Astrocyte of the spinal cord (primary cell): ENCODE data around the gene FOXL2.
A peak's percentile ranks its signal among the peaks of the same experiment; 100 is the strongest.

Experiments used
- DNase-seq: peaks from one replicate; pipeline ENCODE4 v3.0.0; 2011; ENCODE audit warnings: low read depth, low spot score
- H3K4me3 ChIP-seq: 2 replicates; pipeline ENCODE4 v1.5.1; 2011; ENCODE audit warnings: low read depth, mild to moderate bottlenecking, low read length, moderate library complexity
- in situ Hi-C: cut with HindIII; loops from 2 replicates; pipeline ENCODE4 v1.10.0; 2017; ENCODE audit warnings: low sequenced_read_pairs
- TF ChIP-seq, protein P1 (sequence below): IDR thresholded peaks from 2 replicates; pipeline ENCODE4 v1.5.1; 2012; ENCODE audit warnings: low read depth, mild to moderate bottlenecking, low read length, inconsistent platforms

FOXL2 gene

GRCh38 chr3:138975351-138975750 lies 28.4 kb upstream of the FOXL2 start:
- DNase-seq, result no peak
- no peak overlapping the region for H3K4me3 ChIP-seq
- TF ChIP-seq, protein P1, sequence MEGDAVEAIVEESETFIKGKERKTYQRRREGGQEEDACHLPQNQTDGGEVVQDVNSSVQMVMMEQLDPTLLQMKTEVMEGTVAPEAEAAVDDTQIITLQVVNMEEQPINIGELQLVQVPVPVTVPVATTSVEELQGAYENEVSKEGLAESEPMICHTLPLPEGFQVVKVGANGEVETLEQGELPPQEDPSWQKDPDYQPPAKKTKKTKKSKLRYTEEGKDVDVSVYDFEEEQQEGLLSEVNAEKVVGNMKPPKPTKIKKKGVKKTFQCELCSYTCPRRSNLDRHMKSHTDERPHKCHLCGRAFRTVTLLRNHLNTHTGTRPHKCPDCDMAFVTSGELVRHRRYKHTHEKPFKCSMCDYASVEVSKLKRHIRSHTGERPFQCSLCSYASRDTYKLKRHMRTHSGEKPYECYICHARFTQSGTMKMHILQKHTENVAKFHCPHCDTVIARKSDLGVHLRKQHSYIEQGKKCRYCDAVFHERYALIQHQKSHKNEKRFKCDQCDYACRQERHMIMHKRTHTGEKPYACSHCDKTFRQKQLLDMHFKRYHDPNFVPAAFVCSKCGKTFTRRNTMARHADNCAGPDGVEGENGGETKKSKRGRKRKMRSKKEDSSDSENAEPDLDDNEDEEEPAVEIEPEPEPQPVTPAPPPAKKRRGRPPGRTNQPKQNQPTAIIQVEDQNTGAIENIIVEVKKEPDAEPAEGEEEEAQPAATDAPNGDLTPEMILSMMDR, result no peak
- in situ Hi-C loops, result no loop called here

DNA sequence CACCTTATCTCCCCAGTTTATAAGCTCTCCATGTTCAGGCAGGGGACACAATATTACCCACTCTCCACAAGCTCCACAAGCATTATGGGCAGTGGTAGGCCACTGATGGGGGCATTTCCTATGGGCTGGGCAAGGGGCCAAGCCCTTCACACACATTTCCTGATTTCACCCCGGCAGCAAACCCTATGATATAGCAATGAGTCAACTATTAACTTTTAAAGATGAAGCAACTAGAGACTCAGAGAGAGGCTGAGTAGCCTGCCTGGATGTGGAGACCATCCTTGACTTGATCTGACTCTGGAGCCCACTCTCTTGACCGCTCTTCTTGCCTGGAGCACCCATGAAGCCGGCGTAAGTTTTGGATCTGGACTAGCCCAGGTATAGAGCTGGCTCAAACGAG lies 27.5 kb upstream of the FOXL2 start:
- in situ Hi-C loops, result no loop called here
- peak; percentile 2 for DNase-seq
- TF ChIP-seq, protein P1, result no peak
- no peak overlapping the region for H3K4me3 ChIP-seq

DNA sequence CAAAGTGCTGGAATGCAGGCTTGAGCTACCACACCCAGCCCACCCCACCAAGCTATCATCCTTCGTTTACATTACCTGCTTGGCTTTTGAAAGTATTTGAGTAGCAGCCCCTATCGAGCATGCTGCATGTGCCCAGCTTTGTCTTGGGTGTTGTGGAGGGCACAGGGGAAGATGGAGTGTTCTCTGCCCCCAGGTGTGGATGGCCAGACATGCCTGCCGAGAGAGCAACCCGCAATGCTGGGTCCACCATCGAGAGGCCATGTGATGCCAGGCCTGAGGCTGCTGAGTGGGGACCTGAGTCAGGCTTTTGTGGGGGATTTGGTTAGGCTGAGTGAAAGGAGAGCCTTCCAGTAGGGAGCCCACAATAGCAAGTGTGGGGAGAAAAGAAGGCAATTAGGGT lies 26.0 kb upstream of the FOXL2 start:
- no peak overlapping the region for H3K4me3 ChIP-seq
- TF ChIP-seq, protein P1, result no peak

DNA sequence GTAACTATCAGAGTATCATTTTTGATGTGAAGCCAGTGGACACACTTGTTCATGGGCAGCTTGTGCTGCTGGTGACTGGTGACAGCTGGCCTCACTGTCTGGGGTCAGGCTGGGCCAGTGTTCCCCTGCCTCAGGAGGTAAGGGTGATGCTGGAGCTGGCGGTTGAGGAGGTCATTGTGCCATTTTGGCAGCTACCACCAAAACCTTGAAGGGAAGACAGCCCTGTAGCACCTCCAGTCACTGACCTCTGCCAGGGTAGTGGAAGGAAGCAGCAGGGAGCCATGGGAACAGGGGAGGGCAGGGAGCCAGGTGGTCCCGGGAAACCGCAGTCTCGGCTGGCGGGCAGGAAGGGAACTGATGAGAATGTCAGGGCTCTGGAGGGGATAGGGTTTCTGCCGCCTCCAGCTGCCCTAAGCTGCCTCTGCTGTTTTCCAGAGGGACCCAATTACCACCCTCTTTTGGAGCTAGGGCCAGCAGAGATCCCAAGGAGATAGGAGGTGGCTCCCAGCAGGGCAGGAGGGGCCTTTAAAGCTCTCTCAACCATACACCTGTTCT lies 24.9 kb upstream of the FOXL2 start:
- H3K4me3 ChIP-seq, result no peak overlapping the region
- in situ Hi-C loops, result no loop called here
- no peak for DNase-seq
- TF ChIP-seq, protein P1, result no peak

More for the DNA sequence above, 26.0 kb upstream of the FOXL2 start:
- no peak for DNase-seq
- in situ Hi-C loops, result no loop called here

- no peak overlapping the region for H3K4me3 ChIP-seq
- in situ Hi-C loops, result no loop called here
- TF ChIP-seq, protein P1, result no peak
- DNase-seq, result no peak
These were observed 18.0 kb upstream of the FOXL2 start for GRCh38 chr3:138964923-138965322.

DNA sequence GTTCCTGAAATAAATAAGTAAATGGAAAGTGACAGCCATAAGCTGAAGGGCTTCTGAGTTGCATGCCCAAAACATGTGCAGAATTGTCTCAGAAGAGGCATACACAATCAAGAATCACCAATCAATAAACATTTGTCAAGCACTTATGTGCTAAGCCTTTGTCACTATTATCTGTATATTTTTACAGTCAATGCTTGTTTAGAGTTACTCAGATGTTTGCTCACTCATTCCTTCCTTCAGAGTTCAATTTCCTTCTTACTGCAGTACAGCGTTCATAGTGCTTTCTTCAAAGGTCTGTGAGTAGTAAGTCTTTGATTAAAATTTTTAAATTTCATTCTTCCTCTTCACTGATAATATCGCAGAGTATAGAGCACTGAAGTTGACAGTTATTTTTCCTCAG lies 17.3 kb upstream of the FOXL2 start:
- TF ChIP-seq, protein P1, result no peak
- in situ Hi-C loops, result no loop called here
- no peak overlapping the region for H3K4me3 ChIP-seq
- no peak for DNase-seq
